Liver (tissue), 9 donors: ENCODE data around the gene IGF2R. TPM values are rescaled to one million over a fixed set of nuclear protein-coding genes. Genes with fewer than 3 reads are reported as not detected.

Source experiments
- DNase-seq: peaks from one replicate; pipeline ENCODE4 v3.0.0-alpha.2; 2017; ENCODE audit warnings: low spot score
- H3K27ac ChIP-seq, 2 donors: one replicate each; pipeline ENCODE4 v1.7.0; 2013; ENCODE audit warnings: inconsistent platforms in 2 of 2, low read length in 2 of 2, control low read depth in 1 of 2, low read depth in 1 of 2, mild to moderate bottlenecking in 1 of 2
- H3K27me3 ChIP-seq, 4 donors: one replicate each; pipeline versions ENCODE4 v1.6.1 to v1.7.0; 2013; ENCODE audit warnings: low read length in 3 of 4, inconsistent platforms in 1 of 4, mild to moderate bottlenecking in 1 of 4, moderate library complexity in 1 of 4; ENCODE audit not compliant: control insufficient read depth in 4 of 4, insufficient read depth in 4 of 4
- H3K36me3 ChIP-seq, 4 donors: one replicate each; pipeline versions ENCODE4 v1.6.1 to v1.7.0; 2013; ENCODE audit warnings: low read length in 3 of 4, mild to moderate bottlenecking in 3 of 4, low read depth in 1 of 4, moderate library complexity in 1 of 4; ENCODE audit not compliant: control insufficient read depth in 4 of 4, insufficient read depth in 3 of 4
- H3K4me1 ChIP-seq, 4 donors: one replicate each; pipeline versions ENCODE4 v1.6.1 to v1.7.0; 2013; ENCODE audit warnings: low read length in 3 of 4, mild to moderate bottlenecking in 3 of 4, moderate library complexity in 1 of 4; ENCODE audit not compliant: control insufficient read depth in 4 of 4, insufficient read depth in 4 of 4
- H3K4me3 ChIP-seq, 3 donors: one replicate each; pipeline versions ENCODE4 v1.6.1 to v1.7.0; 2013; ENCODE audit warnings: low read length in 3 of 3, control low read depth in 1 of 3, low read depth in 1 of 3, mild to moderate bottlenecking in 1 of 3
- H3K9ac ChIP-seq, 2 donors: one replicate each; pipeline ENCODE4 v1.7.0; 2013; ENCODE audit warnings: low read length in 2 of 2, mild to moderate bottlenecking in 2 of 2, moderate library complexity in 2 of 2, control low read depth in 1 of 2, low read depth in 1 of 2
- H3K9me3 ChIP-seq, 4 donors: one replicate each; pipeline versions ENCODE4 v1.6.1 to v1.7.0; 2013; ENCODE audit warnings: low read length in 3 of 4; ENCODE audit not compliant: control insufficient read depth in 4 of 4
- ATF3 ChIP-seq: IDR thresholded peaks from 2 replicates; pipeline ENCODE4 v1.6.1; 2016; ENCODE audit warnings: antibody characterized with exemption
- EGR1 ChIP-seq, 2 donors: IDR thresholded peaks; 2 replicates each; pipeline ENCODE4 v1.6.1; 2016 to 2018; ENCODE audit warnings: antibody characterized with exemption in 2 of 2, low read depth in 2 of 2
- FOXA1 ChIP-seq: IDR thresholded peaks from 2 replicates; pipeline ENCODE4 v1.6.1; 2016; ENCODE audit warnings: antibody characterized with exemption
- FOXA2 ChIP-seq: IDR thresholded peaks from 2 replicates; pipeline ENCODE4 v1.6.1; 2016; ENCODE audit warnings: antibody characterized with exemption
- GABPA ChIP-seq, 2 donors: IDR thresholded peaks in 1 of 2; conservative IDR thresholded peaks in 1 of 2; 2 replicates each; pipeline ENCODE4 v1.6.1; 2016; ENCODE audit warnings: antibody characterized with exemption in 2 of 2, mild to moderate bottlenecking in 1 of 2, moderate library complexity in 1 of 2
- HNF4G ChIP-seq: IDR thresholded peaks from 2 replicates; pipeline ENCODE4 v1.6.1; 2016; ENCODE audit warnings: antibody characterized with exemption
- NR2F2 ChIP-seq: IDR thresholded peaks from 2 replicates; pipeline ENCODE4 v1.6.1; 2016; ENCODE audit warnings: antibody characterized with exemption
- REST ChIP-seq: IDR thresholded peaks from 2 replicates; pipeline ENCODE4 v1.6.1; 2016; ENCODE audit warnings: antibody characterized with exemption, mild to moderate bottlenecking
- RXRA ChIP-seq, 2 donors: IDR thresholded peaks; 2 replicates each; pipeline ENCODE4 v1.6.1; 2017 to 2018; ENCODE audit warnings: antibody characterized with exemption in 2 of 2, mild to moderate bottlenecking in 1 of 2
- SP1 ChIP-seq: IDR thresholded peaks from 2 replicates; pipeline ENCODE4 v1.6.1; 2018; ENCODE audit warnings: antibody characterized with exemption, mild to moderate bottlenecking
- WGBS: extraction: QIAGEN DNeasy Blood & Tissue Kit; methylation state at CpG from one replicate; pipeline ENCODE4 v1.1.7; 2013; 5-methylcytosine and 5-hydroxymethylcytosine counted together
- polyA plus RNA-seq, 2 donors: library from polyadenylated mRNA; stranded (reverse) in 1 of 2; unstranded in 1 of 2; fragments of 200-250 nt in 1 of 2; fragments of >200 nt in 1 of 2; fragmentation: Nextera tagmentation in 1 of 2; extraction: Ambion mirVana in 1 of 2; gene quantifications; one replicate each; pipeline versions ENCODE4 v1.2.1 to v1.2.3, GENCODE V29; 2013 to 2015
- total RNA-seq, 2 donors: library from RNA; depleted of rRNA; stranded (reverse); fragments of >200 nt; gene quantifications; one replicate each; pipeline ENCODE4 v1.2.3, GENCODE V29; 2014
- TF ChIP-seq, protein P1 (sequence below): IDR thresholded peaks from 2 replicates; pipeline ENCODE4 v1.6.1; 2016; ENCODE audit warnings: antibody characterized with exemption
- TF ChIP-seq, protein P2 (sequence below): fragments of 150-350 bp; IDR thresholded peaks from 2 replicates; pipeline ENCODE4 v1.5.1; 2017; ENCODE audit warnings: improper control_type of control experiment, low read depth, low read length; ENCODE audit not compliant: missing input control
- donor health status: healthy.
- donor health status: healthy.
- donor health status: healthy.
- donor health status: healthy.
- donor health status: healthy.

IGF2R gene
- total and polyA plus RNA-seq, 4 donors = 16.6 to 84.9 (median 45.7) TPM

DNA sequence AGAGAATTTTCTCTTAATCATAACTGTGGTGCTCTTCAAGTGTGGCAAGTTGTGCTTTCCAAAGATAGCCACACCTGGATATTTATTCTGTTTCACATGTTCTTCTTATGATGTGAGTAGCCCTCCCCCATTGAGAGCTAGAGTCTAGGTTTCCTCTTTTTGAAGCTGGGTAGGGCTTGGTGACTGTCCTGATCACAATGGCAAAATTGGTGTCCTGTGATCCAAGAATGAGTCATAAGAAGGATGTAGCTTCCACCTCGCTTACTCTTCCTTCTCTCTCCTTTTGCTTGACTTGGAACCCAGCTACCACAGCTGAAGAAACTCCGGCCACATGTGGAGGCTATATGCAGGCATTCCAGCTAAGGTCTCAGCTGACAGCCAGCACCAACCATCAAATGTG is 7.4 kb upstream of the IGF2R start:
- H3K27ac ChIP-seq = no peak overlapping the region

GRCh38 chr6:159963111-159963510 is 5.8 kb upstream of the IGF2R start:
- WGBS = 64% methylated on average over 3 of the region's 3 CpGs
- Histone ChIP-seq H3K4me3 (no peak overlapping the region), H3K27me3 (no peaks in the 10 kb centered on the region), H3K9ac (no peak overlapping the region), H3K27ac (no peak overlapping the region), H3K36me3 (no peaks in the 10 kb centered on the region), H3K9me3 (no peaks in the 10 kb centered on the region), H3K4me1 (no peaks in the 10 kb centered on the region)
- DNase-seq = no peak
- no peak for TF ChIP-seq SP1

More for the DNA sequence above, 7.4 kb upstream of the IGF2R start:
- H3K36me3 ChIP-seq = no peaks in the 10 kb centered on the region
- H3K4me3 ChIP-seq = no peak overlapping the region
- no peaks in the 10 kb centered on the region for H3K4me1 ChIP-seq
- 83% methylated on average over 2 of the region's 2 CpGs for WGBS
- no peak for DNase-seq
- no peaks in the 10 kb centered on the region for H3K9me3 ChIP-seq
- TF ChIP-seq GABPA (IDR thresholded peaks at IDR 0.05 in 1 of 2, conservative IDR thresholded peaks at IDR 0.05 in 1 of 2) (no peak), NR2F2 (no peak), ATF3 (no peak), REST (no peak), SP1 (no peak), FOXA2 (no peak), EGR1 (IDR thresholded peaks at IDR 0.05; ENCODE audit: low read depth in 2 of 2) (no peak)
- TF ChIP-seq, protein P1, sequence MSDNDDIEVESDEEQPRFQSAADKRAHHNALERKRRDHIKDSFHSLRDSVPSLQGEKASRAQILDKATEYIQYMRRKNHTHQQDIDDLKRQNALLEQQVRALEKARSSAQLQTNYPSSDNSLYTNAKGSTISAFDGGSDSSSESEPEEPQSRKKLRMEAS = no peak
- TF ChIP-seq, protein P2, sequence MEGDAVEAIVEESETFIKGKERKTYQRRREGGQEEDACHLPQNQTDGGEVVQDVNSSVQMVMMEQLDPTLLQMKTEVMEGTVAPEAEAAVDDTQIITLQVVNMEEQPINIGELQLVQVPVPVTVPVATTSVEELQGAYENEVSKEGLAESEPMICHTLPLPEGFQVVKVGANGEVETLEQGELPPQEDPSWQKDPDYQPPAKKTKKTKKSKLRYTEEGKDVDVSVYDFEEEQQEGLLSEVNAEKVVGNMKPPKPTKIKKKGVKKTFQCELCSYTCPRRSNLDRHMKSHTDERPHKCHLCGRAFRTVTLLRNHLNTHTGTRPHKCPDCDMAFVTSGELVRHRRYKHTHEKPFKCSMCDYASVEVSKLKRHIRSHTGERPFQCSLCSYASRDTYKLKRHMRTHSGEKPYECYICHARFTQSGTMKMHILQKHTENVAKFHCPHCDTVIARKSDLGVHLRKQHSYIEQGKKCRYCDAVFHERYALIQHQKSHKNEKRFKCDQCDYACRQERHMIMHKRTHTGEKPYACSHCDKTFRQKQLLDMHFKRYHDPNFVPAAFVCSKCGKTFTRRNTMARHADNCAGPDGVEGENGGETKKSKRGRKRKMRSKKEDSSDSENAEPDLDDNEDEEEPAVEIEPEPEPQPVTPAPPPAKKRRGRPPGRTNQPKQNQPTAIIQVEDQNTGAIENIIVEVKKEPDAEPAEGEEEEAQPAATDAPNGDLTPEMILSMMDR = no peak
- no peak overlapping the region for H3K9ac ChIP-seq
- no peaks in the 10 kb centered on the region for H3K27me3 ChIP-seq

- H3K4me3 ChIP-seq = no peak overlapping the region
- no peaks in the 10 kb centered on the region for H3K36me3 ChIP-seq
- H3K9ac ChIP-seq = no peak overlapping the region
- 90% methylated on average over 2 of the region's 2 CpGs for WGBS
- no peak for DNase-seq
- no peak overlapping the region for H3K27ac ChIP-seq
- H3K9me3 ChIP-seq = no peaks in the 10 kb centered on the region
- peaks cover 0 to 3% (median 0%) of the 10 kb centered on the region in 4 donors for H3K4me1 ChIP-seq
- no peaks in the 10 kb centered on the region for H3K27me3 ChIP-seq
- TF ChIP-seq FOXA2 (no peak), REST (no peak), SP1 (no peak), GABPA (IDR thresholded peaks at IDR 0.05 in 1 of 2, conservative IDR thresholded peaks at IDR 0.05 in 1 of 2) (no peak), RXRA (IDR thresholded peaks at IDR 0.05) (no peak), NR2F2 (no peak), ATF3 (no peak), FOXA1 (no peak), HNF4G (no peak), EGR1 (IDR thresholded peaks at IDR 0.05; ENCODE audit: low read depth in 2 of 2) (no peak)
- TF ChIP-seq, protein P1 = no peak
- TF ChIP-seq, protein P2 = no peak
Measured at GRCh38 chr6:159964046-159964445, 4.8 kb upstream of the IGF2R start.
